ENCODE measurements around the gene EXOC6B. TPM values are rescaled to one million over a fixed set of nuclear protein-coding genes. Genes with fewer than 3 reads are reported as not detected.

Gene EXOC6B
- total RNA-seq, 2 experiments from 2014 or later = 16.9 to 17.5 TPM

- intact Hi-C loops (cut with DNase I, micrococcal nuclease) = loop anchor here in 1 of 2 experiments (10.0 kb wide), 1 partner anchor 589 kb away; no protein-coding TSS in a partner anchor
- no peak for ATAC-seq (ENCODE audit: poor library complexity)
- POLR2A ChIA-PET = no interaction called here
These were observed 670.1 kb downstream of the EXOC6B start for GRCh38 chr2:72155737-72156136.

DNA sequence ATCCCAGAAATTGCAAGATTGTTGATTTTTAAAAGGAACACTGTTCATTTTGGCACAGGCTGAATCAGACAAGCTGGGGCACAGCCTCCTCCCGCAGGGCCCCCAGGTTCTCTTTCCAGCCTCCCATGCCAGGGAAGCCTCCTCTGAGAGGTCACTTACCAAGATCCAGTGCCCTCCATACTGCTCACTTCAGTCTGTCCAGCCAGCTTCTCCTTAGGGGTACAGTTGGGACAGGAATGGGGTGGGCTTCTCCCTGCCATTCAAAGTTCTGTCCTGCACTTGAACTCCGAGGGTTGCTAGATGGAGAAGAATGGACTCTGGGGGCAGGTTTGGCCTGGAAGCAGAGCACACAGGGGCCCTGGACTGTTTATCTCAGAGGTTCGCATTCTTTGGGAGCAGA is 670.7 kb downstream of the EXOC6B start:
- Histone ChIP-seq H3K27me3 (ENCODE audit: control insufficient read depth in 1 of 2, insufficient read depth in 2 of 2, low read length in 2 of 2) (peaks cover 27 to 30% of the 10 kb centered on the region in 2 experiments), H3K36me3 (ENCODE audit: insufficient read depth, low read length) (no peaks in the 10 kb centered on the region), H3K9me3 (ENCODE audit: control insufficient read depth in 1 of 2, insufficient read depth in 1 of 2, low read length in 2 of 2) (no peaks in the 10 kb centered on the region), H3K27ac (ENCODE audit: low read depth in 1 of 2, low read length in 2 of 2) (no peak overlapping the region), H3K4me3 (ENCODE audit: low read length) (no peak overlapping the region), H3K4me1 (ENCODE audit: insufficient read depth, low read length) (peaks cover 4% of the 10 kb centered on the region)
- H3K9me3 Mint-ChIP-seq = no peaks in the 10 kb centered on the region
- H3K27ac Mint-ChIP-seq = no peak overlapping the region
- ChIA-PET POLR2A (no interaction called here), CTCF (no interaction called here)
- no peak for TF ChIP-seq CTCF (IDR thresholded peaks at IDR 0.05)
- DNase-seq (no peak), ATAC-seq (ENCODE audit: poor library complexity) (no peak)
- intact Hi-C loops (cut with DNase I, micrococcal nuclease) = loop anchor here in 1 of 2 experiments (10.0 kb wide), 1 partner anchor 590 kb away; no protein-coding TSS in a partner anchor
- no peak overlapping the region for H3K4me3 Mint-ChIP-seq
- peaks cover 81% of the 10 kb centered on the region for H3K27me3 Mint-ChIP-seq
- H3K4me1 Mint-ChIP-seq (ENCODE audit: low read depth) = peaks cover 3% of the 10 kb centered on the region
- H3K36me3 Mint-ChIP-seq (ENCODE audit: low read depth) = no peaks in the 10 kb centered on the region

More at GRCh38 chr2:72155737-72156136, 670.1 kb downstream of the EXOC6B start:
- no peaks in the 10 kb centered on the region for H3K9me3 Mint-ChIP-seq
- H3K27me3 Mint-ChIP-seq = peaks cover 81% of the 10 kb centered on the region
- no peak overlapping the region for H3K4me3 Mint-ChIP-seq
- CTCF ChIA-PET = no interaction called here
- no peak overlapping the region for H3K27ac Mint-ChIP-seq
- H3K27ac ChIP-seq (ENCODE audit: low read depth in 1 of 2, low read length in 2 of 2) = no peak overlapping the region
- no peaks in the 10 kb centered on the region for H3K36me3 Mint-ChIP-seq (ENCODE audit: low read depth)
- peaks cover 21 to 27% of the 10 kb centered on the region in 2 experiments for H3K27me3 ChIP-seq (ENCODE audit: control insufficient read depth in 1 of 2, insufficient read depth in 2 of 2, low read length in 2 of 2)
- no peaks in the 10 kb centered on the region for H3K4me1 ChIP-seq (ENCODE audit: insufficient read depth, low read length)
- no peak for DNase-seq
- no peaks in the 10 kb centered on the region for H3K36me3 ChIP-seq (ENCODE audit: insufficient read depth, low read length)
- no peak overlapping the region for H3K4me3 ChIP-seq (ENCODE audit: low read length)
- TF ChIP-seq CTCF (IDR thresholded peaks at IDR 0.05) = no peak
- H3K4me1 Mint-ChIP-seq (ENCODE audit: low read depth) = no peaks in the 10 kb centered on the region
- no peaks in the 10 kb centered on the region for H3K9me3 ChIP-seq (ENCODE audit: control insufficient read depth in 1 of 2, insufficient read depth in 1 of 2, low read length in 2 of 2)

GRCh38 chr2:72154386-72154975 is 671.4 kb downstream of the EXOC6B start:
- Histone ChIP-seq H3K27ac (ENCODE audit: low read depth in 1 of 2, low read length in 2 of 2) (no peak overlapping the region), H3K9me3 (ENCODE audit: control insufficient read depth in 1 of 2, insufficient read depth in 1 of 2, low read length in 2 of 2) (peaks cover 0 to 4% of the 10 kb centered on the region in 2 experiments), H3K4me1 (ENCODE audit: insufficient read depth, low read length) (peaks cover 11% of the 10 kb centered on the region), H3K27me3 (ENCODE audit: control insufficient read depth in 1 of 2, insufficient read depth in 2 of 2, low read length in 2 of 2) (peaks cover 34 to 37% of the 10 kb centered on the region in 2 experiments), H3K36me3 (ENCODE audit: insufficient read depth, low read length) (no peaks in the 10 kb centered on the region), H3K4me3 (ENCODE audit: low read length) (no peak overlapping the region)
- ChIA-PET CTCF (no interaction called here), POLR2A (no interaction called here)
- ATAC-seq (ENCODE audit: poor library complexity) = no peak
- Mint-ChIP-seq H3K4me1 (ENCODE audit: low read depth) (peaks cover 10% of the 10 kb centered on the region), H3K9me3 (no peaks in the 10 kb centered on the region), H3K27me3 (peaks cover 81% of the 10 kb centered on the region), H3K4me3 (no peak overlapping the region), H3K27ac (no peak overlapping the region), H3K36me3 (ENCODE audit: low read depth) (no peaks in the 10 kb centered on the region)
- peak in 1 of 14 experiments; percentile 28 for DNase-seq
- no peak for TF ChIP-seq CTCF (IDR thresholded peaks at IDR 0.05)
- intact Hi-C loops (cut with DNase I, micrococcal nuclease) = loop anchor here (5.0 to 10.0 kb wide), 2 partner anchors 590 to 607 kb away; no protein-coding TSS in a partner anchor
